AG04449 (cell line): ENCODE results near the gene MICALL2.

Source experiments
- CTCF ChIA-PET: fragments of 350-600 bp; formaldehyde crosslinking; extraction: SDS; loops from one replicate; lab custom pipeline; 2021; ENCODE audit warnings: antibody characterized with exemption; lab: Yijun Ruan, JAX
- POLR2A ChIA-PET: fragments of 400-600, 350-600 bp; formaldehyde crosslinking; extraction: SDS; loops from one replicate; lab custom pipeline; 2020; ENCODE audit warnings: antibody characterized with exemption, inconsistent platforms; lab: Yijun Ruan, JAX
- DNase-seq: peaks from one replicate; pipeline ENCODE4 v3.0.0-alpha.2; 2010; ENCODE audit warnings: low read depth, low spot score
- H3K4me3 ChIP-seq: 2 replicates; pipeline ENCODE4 v1.5.1; 2011; ENCODE audit warnings: low read depth, mild to moderate bottlenecking, control low read depth, low read length
- TF ChIP-seq, protein P1 (sequence below): IDR thresholded peaks from one replicate; pipeline ENCODE4 v1.5.1; 2011; ENCODE audit warnings: mild to moderate bottlenecking, moderate library complexity, low read length, control low read depth, inconsistent platforms; ENCODE audit not compliant: insufficient read depth; ENCODE audit errors: missing control alignments

MICALL2 gene

DNA sequence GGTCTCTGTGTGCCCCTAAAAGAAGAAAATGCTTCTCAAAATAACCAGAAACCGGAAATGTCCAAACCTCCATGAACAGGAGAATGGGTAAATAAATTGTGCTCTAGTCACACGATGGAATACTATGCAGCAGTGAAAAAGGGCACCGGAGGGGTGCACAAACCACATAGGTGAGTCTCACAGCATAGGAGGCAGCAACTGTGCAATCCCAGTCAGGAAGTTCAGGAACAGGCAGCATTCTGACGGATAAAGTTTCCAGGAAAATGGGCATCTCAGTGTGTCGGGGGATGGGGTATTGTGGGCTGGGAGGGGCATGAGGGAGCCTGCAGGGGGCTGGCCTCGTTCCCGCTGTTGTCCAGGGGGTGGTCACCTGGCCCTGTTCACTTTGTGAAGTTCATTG lies 63.1 kb downstream of the MICALL2 start:
- H3K4me3 ChIP-seq = no peak overlapping the region
- CTCF ChIA-PET = no interaction called here
- TF ChIP-seq, protein P1, sequence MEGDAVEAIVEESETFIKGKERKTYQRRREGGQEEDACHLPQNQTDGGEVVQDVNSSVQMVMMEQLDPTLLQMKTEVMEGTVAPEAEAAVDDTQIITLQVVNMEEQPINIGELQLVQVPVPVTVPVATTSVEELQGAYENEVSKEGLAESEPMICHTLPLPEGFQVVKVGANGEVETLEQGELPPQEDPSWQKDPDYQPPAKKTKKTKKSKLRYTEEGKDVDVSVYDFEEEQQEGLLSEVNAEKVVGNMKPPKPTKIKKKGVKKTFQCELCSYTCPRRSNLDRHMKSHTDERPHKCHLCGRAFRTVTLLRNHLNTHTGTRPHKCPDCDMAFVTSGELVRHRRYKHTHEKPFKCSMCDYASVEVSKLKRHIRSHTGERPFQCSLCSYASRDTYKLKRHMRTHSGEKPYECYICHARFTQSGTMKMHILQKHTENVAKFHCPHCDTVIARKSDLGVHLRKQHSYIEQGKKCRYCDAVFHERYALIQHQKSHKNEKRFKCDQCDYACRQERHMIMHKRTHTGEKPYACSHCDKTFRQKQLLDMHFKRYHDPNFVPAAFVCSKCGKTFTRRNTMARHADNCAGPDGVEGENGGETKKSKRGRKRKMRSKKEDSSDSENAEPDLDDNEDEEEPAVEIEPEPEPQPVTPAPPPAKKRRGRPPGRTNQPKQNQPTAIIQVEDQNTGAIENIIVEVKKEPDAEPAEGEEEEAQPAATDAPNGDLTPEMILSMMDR = no peak
- DNase-seq = no peak
- POLR2A ChIA-PET = no interaction called here

DNA sequence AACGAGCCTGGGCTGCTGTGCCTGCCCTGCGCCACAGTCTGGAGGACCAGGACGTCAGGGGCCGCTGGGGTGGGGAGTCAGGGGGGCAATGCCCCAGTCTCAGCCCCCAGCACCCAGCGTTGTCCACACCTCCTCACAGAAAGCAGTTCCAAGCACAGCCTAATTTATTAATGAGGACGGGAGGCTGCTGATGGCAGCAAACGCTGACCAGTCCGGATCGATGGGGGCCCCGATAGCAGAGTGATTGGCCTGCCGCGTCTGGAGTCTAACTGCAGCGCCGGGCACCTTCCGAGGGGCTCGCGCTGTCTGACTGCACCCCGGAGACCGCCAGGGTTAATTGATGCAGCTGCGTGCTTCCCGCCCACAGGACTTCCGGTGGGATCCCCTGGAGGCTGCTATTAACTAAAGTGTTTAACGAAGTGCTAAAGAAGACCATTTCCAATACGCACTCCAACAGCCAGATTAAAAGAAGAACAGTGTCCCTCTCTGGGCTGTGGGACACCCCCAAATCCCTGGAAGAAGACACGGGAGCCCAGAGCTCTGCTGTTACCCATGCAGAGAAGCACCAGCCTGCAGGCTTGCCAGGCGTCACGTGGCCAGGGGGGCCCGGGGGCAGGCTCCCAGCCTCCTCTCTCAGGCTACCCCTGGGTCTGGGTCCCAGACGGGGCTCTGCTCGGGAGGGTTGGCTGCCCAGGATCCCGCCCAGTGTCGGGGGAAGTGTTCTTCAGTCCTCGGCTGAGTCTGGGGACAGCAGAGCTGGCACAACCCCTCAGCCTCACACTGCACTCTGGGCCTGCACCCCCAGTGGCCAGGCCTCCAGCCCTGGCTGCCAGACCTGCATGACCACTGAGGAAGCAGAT lies 63.8 kb downstream of the MICALL2 start:
- ChIA-PET CTCF (no interaction called here), POLR2A (no interaction called here)
- no peak overlapping the region for H3K4me3 ChIP-seq
- no peak for DNase-seq
- TF ChIP-seq, protein P1 = no peak

DNA sequence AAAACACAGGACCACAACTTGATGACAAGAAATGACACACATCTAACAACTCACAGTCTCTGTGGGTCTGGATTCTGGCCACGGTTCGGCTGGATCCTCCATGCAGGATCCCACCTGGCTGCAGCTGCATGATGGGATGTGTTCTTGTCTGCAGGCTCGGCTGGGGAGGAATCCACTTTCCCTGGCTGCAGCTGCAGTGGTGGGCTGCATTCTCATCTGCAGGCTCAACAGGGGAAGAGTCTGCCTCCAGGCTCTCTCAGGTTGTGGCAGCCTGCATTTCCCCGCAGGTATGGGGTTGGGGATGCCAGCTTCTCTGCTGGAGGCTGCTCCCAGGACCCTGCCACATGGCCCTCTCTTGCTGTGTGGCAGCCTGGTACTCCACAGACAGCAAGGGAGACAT lies 64.9 kb downstream of the MICALL2 start:
- ChIA-PET CTCF (no interaction called here), POLR2A (no interaction called here)
- TF ChIP-seq, protein P1 = no peak
- DNase-seq = no peak
- no peak overlapping the region for H3K4me3 ChIP-seq

DNA sequence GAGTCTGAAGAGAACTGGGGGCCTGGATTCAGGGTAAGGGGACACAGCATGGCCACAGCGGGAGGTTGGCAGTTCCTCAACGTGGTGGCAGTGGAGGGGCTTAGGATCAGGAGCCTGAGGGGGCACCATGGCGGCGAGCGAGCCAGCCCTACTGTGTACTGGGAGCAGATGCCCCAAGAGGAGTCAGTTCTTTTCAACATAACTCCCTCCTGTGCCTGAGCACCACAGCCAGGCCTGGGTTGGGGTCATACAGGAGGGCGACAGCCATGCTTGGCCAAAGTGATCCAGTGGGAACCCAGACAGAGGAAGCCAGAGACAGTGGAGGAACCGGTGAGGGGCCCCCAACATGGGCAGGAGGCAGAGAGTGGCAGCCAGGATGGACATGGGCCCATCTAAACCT lies 65.8 kb downstream of the MICALL2 start:
- ChIA-PET POLR2A (no interaction called here), CTCF (no interaction called here)
- TF ChIP-seq, protein P1 = no peak
- no peak for DNase-seq
- no peak overlapping the region for H3K4me3 ChIP-seq

DNA sequence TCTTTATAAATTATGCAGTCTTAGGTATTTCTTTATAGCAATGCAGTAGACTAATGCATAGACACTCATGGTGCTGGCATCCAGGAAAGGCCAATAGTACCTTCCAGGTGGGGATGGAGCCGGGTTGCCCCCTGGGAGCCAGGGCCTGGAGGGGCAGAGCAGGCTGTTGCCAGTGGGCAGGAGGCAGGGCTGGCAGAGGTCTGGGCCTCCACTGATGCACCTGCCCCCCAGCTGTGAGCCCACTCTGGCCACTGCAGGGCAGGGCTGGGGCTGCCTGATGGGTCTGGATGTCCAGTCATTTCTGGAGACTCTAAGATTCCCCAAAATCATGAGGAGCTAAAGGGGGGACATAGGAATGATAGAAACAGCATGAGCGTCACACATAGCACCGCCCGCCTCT lies 66.7 kb downstream of the MICALL2 start:
- TF ChIP-seq, protein P1 = no peak
- ChIA-PET POLR2A (no interaction called here), CTCF (no interaction called here)
- DNase-seq = no peak
- H3K4me3 ChIP-seq = no peak overlapping the region

DNA sequence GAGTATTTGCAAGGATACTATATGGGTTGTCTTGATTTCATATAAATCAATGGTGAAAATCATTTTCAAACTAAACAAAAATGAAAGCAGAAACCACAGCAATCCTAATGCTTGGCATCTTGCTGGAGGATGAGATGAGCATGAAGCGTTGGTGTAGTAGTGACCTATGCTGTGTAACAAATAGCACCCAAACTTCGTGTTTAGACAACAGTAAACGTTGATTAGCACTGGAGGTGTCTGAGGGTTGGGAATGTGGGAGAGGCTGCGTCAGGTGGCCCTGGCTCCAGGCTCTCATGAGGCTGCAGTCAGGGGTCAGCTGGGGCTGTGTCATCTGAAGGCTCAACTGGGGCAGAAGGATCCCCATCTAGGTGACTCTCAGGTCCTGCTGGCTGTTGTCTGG lies 67.8 kb downstream of the MICALL2 start:
- H3K4me3 ChIP-seq = no peak overlapping the region
- no peak for DNase-seq
- TF ChIP-seq, protein P1 = no peak
- ChIA-PET CTCF (no interaction called here), POLR2A (no interaction called here)
